ENCODE measurements around the gene EPB41L5. TPM values are rescaled to one million over a fixed set of nuclear protein-coding genes. Genes with fewer than 3 reads are reported as not detected.

Gene EPB41L5
- total RNA-seq, 4 donors from 2014 or later = 10.9 to 26.4 (median 22.8) TPM

DNA sequence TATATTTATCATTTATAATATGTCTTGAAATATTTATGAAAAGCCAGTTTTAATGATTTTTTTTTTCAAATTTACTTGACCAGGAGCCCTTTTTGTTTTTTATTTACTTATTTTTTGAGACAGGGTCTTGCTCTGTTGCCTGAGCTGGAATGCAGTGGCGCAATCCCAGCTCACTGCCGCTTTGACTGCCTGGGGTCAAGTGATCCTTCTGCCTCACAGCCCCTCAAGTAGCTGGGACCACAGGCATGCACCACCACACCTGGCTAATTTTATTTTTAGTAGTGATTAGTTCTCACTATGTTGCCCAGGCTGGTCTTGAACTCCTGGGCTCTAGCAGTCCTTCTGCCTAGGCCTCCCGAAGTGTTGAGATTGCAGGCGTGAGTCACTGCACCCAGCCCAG is 5.7 kb downstream of the EPB41L5 start:
- TF ChIP-seq, protein P1, sequence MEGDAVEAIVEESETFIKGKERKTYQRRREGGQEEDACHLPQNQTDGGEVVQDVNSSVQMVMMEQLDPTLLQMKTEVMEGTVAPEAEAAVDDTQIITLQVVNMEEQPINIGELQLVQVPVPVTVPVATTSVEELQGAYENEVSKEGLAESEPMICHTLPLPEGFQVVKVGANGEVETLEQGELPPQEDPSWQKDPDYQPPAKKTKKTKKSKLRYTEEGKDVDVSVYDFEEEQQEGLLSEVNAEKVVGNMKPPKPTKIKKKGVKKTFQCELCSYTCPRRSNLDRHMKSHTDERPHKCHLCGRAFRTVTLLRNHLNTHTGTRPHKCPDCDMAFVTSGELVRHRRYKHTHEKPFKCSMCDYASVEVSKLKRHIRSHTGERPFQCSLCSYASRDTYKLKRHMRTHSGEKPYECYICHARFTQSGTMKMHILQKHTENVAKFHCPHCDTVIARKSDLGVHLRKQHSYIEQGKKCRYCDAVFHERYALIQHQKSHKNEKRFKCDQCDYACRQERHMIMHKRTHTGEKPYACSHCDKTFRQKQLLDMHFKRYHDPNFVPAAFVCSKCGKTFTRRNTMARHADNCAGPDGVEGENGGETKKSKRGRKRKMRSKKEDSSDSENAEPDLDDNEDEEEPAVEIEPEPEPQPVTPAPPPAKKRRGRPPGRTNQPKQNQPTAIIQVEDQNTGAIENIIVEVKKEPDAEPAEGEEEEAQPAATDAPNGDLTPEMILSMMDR (IDR thresholded peaks at IDR 0.05; ENCODE audit: low read depth) = no peak

DNA sequence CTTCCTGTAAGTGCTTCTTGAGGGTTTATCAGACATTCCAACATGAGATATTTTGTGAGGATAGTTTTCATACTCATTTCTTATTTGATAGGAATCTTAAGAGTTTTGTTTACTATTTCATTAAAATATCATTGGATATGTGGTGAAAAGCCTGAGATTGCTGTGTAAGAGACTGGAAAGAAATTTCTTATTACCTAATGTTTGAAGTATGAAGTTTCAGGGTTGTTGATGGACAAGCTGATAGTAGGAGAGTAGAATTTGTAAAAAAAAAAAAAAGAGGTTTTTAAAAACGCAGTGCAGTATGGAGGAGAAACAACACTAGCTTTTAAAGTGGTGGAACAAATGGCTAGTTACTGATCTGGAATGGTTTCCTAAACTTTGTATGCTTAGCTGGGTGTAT is 7.7 kb downstream of the EPB41L5 start:
- TF ChIP-seq, protein P1 (IDR thresholded peaks at IDR 0.05; ENCODE audit: low read depth) = no peak

DNA sequence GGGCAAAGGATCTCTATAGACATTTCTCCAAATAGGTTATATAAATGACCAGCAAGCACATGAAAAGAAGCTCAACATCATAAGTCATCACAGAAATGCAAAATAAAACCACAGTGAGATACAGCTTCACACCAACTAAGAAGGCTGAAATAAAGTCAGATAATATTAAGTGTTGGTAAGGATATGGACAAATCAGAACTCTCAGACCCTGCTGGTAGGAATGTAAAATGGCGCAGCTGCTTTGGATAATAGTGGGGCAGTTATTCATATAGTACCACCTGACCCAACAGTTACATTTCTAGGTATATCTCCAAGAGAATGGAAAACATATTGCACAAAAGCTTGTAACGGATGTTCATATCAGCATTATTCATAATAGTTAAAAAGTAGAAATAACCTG is 14.0 kb downstream of the EPB41L5 start:
- TF ChIP-seq, protein P1 (IDR thresholded peaks at IDR 0.05; ENCODE audit: low read depth) = no peak

DNA sequence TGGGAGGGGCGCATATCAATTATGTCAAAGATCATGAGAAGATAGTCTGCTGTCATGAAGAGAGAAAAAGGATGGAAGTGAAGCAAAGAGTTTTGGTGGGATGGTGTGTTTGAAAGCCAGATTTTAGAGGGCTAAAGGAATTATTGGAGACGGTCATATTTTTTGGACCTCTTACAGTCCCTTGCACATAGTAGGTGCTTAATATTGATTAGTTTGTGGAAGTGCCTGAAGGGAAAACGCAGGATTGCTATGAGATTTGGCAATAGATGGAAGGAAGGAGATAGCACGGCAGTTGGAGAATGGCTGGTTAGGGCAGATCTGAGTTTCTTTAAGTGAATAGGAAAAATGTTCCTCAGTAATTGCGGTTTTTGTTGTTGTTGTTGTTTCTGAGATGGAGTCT is 15.9 kb downstream of the EPB41L5 start:
- TF ChIP-seq, protein P1 (IDR thresholded peaks at IDR 0.05; ENCODE audit: low read depth) = no peak

DNA sequence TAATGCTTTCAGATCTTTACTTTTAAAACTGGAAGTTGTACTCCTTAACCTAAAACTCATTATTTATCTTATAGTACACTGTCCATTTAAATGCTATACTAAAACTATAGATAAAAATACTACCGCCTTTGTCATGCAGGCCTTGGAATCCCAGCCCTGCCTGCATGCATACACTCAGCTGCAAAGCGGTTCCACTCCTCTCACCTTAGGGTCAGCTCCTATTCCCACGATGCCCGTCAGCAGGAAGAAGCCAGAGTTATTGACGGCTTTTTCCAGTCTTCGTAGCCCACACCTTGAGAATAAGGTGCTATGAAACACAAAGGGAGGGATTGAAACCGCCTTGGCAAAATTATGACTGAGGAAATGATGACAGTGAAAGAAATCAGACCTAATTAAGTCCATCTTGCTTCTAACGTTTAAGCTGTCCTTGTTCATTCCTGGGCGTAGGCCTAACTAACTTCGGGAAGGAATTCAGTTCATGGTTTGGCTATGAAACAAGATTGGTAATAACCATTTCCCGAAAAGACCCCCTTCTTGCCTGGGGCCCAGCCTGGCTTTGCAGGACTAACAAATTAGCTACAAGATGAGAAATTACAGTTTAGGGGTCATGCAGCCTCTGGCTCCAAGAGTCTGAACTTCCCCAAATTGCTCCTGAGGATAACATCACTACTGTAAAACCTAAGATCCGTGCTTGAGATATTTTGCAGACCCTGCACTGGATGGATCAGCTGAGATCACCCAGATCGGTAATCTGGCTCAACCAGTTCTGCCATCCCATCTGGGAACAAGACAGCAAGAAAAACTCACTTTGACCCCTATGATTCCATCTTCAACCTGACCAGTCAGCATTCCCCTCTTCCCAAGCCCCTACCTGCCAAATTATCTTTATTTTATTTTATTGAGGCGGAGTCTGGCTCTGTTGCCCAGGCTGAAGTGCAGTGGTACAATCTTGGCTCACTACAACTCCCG is 17.1 kb downstream of the EPB41L5 start:
- TF ChIP-seq, protein P1 (IDR thresholded peaks at IDR 0.05; ENCODE audit: low read depth) = no peak

DNA sequence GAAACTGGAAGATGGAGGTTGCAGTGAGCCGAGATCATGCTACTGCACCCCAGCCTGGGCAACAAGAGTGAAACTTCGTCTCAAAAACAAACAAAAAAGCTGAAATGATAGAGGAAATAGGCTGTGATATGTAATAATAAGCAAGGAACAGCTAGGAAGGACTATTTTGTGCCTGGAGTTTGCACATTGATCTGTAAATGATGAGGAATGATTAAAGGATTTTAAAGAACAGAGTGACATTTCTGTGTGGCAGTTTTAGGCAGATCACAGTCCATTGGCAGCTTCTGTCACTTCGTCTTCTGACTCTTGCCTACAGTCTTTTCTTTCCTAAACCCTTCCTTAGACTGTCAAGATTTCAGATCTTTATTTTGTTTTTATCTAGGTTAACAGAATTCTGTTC is 19.4 kb downstream of the EPB41L5 start:
- TF ChIP-seq, protein P1 (IDR thresholded peaks at IDR 0.05; ENCODE audit: low read depth) = no peak

DNA sequence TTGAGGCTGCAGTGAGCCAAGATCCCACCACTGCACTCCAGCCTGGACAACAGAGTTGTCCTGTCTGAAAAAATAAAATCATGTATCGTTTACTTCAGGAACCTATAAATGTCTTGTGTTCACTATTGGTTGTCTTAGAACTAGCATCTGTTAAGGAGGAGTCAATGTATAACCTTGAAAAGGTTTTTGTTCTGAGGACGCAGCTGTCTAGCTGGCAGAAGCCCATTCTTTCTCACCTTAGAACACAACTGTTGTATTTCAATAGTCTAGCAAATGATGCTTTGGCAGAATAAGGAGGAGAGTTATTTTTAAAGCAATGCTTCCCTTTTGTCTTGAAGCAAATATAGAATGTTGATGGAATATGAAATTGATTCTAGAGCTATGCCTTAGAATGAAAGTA is 21.1 kb downstream of the EPB41L5 start:
- TF ChIP-seq, protein P1 (IDR thresholded peaks at IDR 0.05; ENCODE audit: low read depth) = no peak
